GM21367 (cell line): ENCODE data around the gene TRIM56.
"Not testable (repeated sequence)": the region's sequence is repeated elsewhere in the genome, so short reads cannot be mapped to it uniquely, and the experiment has no call there.

Source experiments
- ATAC-seq: cut with Tn5 transposase; IDR thresholded peaks from one replicate; pipeline ENCODE4 v1.9.1; 2021; ENCODE audit not compliant: unreplicated experiment

Gene TRIM56

GRCh38 chr7:101089876-101090275, 4.6 kb downstream of the TRIM56 start:
- ATAC-seq: no peak

GRCh38 chr7:101092266-101092905, 7.1 kb downstream of the TRIM56 start:
- not testable (repeated sequence) for ATAC-seq

GRCh38 chr7:101093906-101094305, 8.6 kb downstream of the TRIM56 start:
- ATAC-seq: no peak

GRCh38 chr7:101094376-101094775, 9.1 kb downstream of the TRIM56 start:
- no peak for ATAC-seq

- no peak for ATAC-seq
Measured at GRCh38 chr7:101094791-101095375, 9.6 kb downstream of the TRIM56 start.

GRCh38 chr7:101096331-101096956, 11.2 kb downstream of the TRIM56 start:
- no peak for ATAC-seq

- no peak for ATAC-seq
Measured at GRCh38 chr7:101096957-101097347, 11.7 kb downstream of the TRIM56 start.

- no peak for ATAC-seq
Measured at GRCh38 chr7:101097561-101097960, 12.3 kb downstream of the TRIM56 start.

GRCh38 chr7:101099969-101100781, 14.9 kb downstream of the TRIM56 start:
- no peak for ATAC-seq

- ATAC-seq: no peak
Measured at GRCh38 chr7:101100858-101101847, 15.9 kb downstream of the TRIM56 start.

GRCh38 chr7:101102026-101102425, 16.7 kb downstream of the TRIM56 start:
- no peak for ATAC-seq

GRCh38 chr7:101103701-101104100, 18.4 kb downstream of the TRIM56 start:
- ATAC-seq: not testable (repeated sequence)

GRCh38 chr7:101104193-101104713, 19.0 kb downstream of the TRIM56 start:
- ATAC-seq: no peak

- no peak for ATAC-seq
Measured at GRCh38 chr7:101104799-101105198, 19.5 kb downstream of the TRIM56 start.

GRCh38 chr7:101105248-101105647, 20.0 kb downstream of the TRIM56 start:
- ATAC-seq: not testable (repeated sequence)

GRCh38 chr7:101106386-101106785, 21.1 kb downstream of the TRIM56 start:
- no peak for ATAC-seq

GRCh38 chr7:101108330-101108857, 23.1 kb downstream of the TRIM56 start:
- no peak for ATAC-seq

GRCh38 chr7:101108961-101109360, 23.7 kb downstream of the TRIM56 start:
- ATAC-seq: no peak

- no peak for ATAC-seq
Measured at GRCh38 chr7:101109368-101109767, 24.1 kb downstream of the TRIM56 start.

- ATAC-seq: no peak
Measured at GRCh38 chr7:101111261-101111660, 26.0 kb downstream of the TRIM56 start.
